Upper lobe of right lung (tissue), 1 donor: Measurements from ENCODE around the gene TNNT2. TPM values are rescaled to one million over a fixed set of nuclear protein-coding genes. Genes with fewer than 3 reads are reported as not detected.

Source experiments
- ATAC-seq: fragments of 200-7000 bp; cut with Tn5 transposase; one replicate; pipeline ENCODE4 v1.9.1; 2020; ENCODE audit warnings: mild to moderate bottlenecking, moderate library complexity
- DNase-seq: peaks from one replicate; pipeline ENCODE4 v3.0.0-alpha.2; 2020
- H3K27ac ChIP-seq: fragments of 200-600 bp; one replicate; pipeline ENCODE4 v1.8.0; 2022
- H3K27me3 ChIP-seq: fragments of 200-600 bp; one replicate; pipeline ENCODE4 v1.8.0; 2022; ENCODE audit warnings: mild to moderate bottlenecking
- H3K36me3 ChIP-seq: fragments of 200-600 bp; one replicate; pipeline ENCODE4 v1.8.0; 2022
- H3K4me1 ChIP-seq: fragments of 200-600 bp; one replicate; pipeline ENCODE4 v1.8.0; 2022
- H3K4me3 ChIP-seq: fragments of 200-600 bp; one replicate; pipeline ENCODE4 v1.8.0; 2022; ENCODE audit warnings: mild to moderate bottlenecking
- H3K9me3 ChIP-seq: fragments of 200-600 bp; one replicate; pipeline ENCODE4 v1.8.0; 2022
- CTCF ChIP-seq: fragments of 200-600 bp; IDR thresholded peaks from one replicate; pipeline ENCODE4 v1.8.0; 2022; ENCODE audit warnings: antibody characterized with exemption
- intact Hi-C: fragments of 100-400 bp; cut with DNase I; formaldehyde crosslinking; loops from one replicate; pipeline ENCODE4 v1.11.0; 2022
- total RNA-seq: library from RNA; stranded (reverse); fragmentation: NEBNext Ultra II Directional; extraction: Animal tissue kit (Norgen Biotek cat#: 25700); gene quantifications from one replicate; pipeline ENCODE4 v1.2.1, GENCODE V29; 2021
- donor health status: DM: no; HTN: yes; CAD: no; lungs with severe emphysema.

TNNT2 gene
- total RNA-seq, 1 donor from 2014 or later, result 6.4 TPM

DNA sequence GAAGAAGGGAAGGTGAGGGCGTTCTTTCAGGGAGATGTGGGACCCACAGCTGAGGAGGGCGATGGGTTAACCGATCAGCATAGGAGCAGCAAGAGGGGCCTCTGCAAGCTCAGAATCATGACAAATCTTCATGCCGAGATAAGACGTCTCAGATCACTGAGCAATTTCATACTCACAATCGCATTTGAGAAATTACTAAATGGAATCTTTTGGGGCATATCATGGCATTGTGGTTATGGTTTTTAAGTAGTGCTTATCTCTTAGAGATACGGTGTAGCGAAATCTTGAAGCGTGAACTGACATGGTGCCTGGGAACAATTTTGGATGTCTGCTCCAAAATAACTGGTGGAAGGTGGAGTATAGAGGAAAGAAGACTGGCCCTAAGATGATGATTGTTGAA lies 6.2 kb downstream of the TNNT2 start:
- TF ChIP-seq CTCF, result no peak
- DNase-seq (no peak), ATAC-seq (no peak)
- Histone ChIP-seq H3K27ac (no peak overlapping the region), H3K36me3 (no peaks in the 10 kb centered on the region), H3K9me3 (no peaks in the 10 kb centered on the region), H3K27me3 (peaks cover 7% of the 10 kb centered on the region), H3K4me3 (no peak overlapping the region), H3K4me1 (no peaks in the 10 kb centered on the region)
- intact Hi-C loops, result no loop called here

GRCh38 chr1:201370500-201370899 lies 7.0 kb downstream of the TNNT2 start:
- H3K9me3 ChIP-seq, result no peaks in the 10 kb centered on the region
- H3K36me3 ChIP-seq, result no peaks in the 10 kb centered on the region
- ATAC-seq (no peak), DNase-seq (no peak)
- intact Hi-C loops, result no loop called here
- TF ChIP-seq CTCF, result no peak
- H3K4me1 ChIP-seq, result no peaks in the 10 kb centered on the region
- peaks cover 7% of the 10 kb centered on the region for H3K27me3 ChIP-seq
- no peak overlapping the region for H3K4me3 ChIP-seq
- H3K27ac ChIP-seq, result no peak overlapping the region

- peaks cover 7% of the 10 kb centered on the region for H3K27me3 ChIP-seq
- H3K4me1 ChIP-seq, result no peaks in the 10 kb centered on the region
- H3K27ac ChIP-seq, result no peak overlapping the region
- DNase-seq (no peak), ATAC-seq (peak; percentile 6)
- intact Hi-C loops, result no loop called here
- no peaks in the 10 kb centered on the region for H3K9me3 ChIP-seq
- no peak for TF ChIP-seq CTCF
- no peak overlapping the region for H3K4me3 ChIP-seq
- no peaks in the 10 kb centered on the region for H3K36me3 ChIP-seq
These were observed 8.3 kb downstream of the TNNT2 start for GRCh38 chr1:201369209-201369608.

GRCh38 chr1:201366696-201367095 lies 10.8 kb downstream of the TNNT2 start:
- no peaks in the 10 kb centered on the region for H3K4me1 ChIP-seq
- H3K27ac ChIP-seq, result no peak overlapping the region
- TF ChIP-seq CTCF, result no peak
- H3K4me3 ChIP-seq, result no peak overlapping the region
- DNase-seq, result no peak
- ATAC-seq, result no peak
- H3K36me3 ChIP-seq, result no peaks in the 10 kb centered on the region
- H3K27me3 ChIP-seq, result peaks cover 7% of the 10 kb centered on the region
- intact Hi-C loops, result no loop called here
- no peaks in the 10 kb centered on the region for H3K9me3 ChIP-seq

DNA sequence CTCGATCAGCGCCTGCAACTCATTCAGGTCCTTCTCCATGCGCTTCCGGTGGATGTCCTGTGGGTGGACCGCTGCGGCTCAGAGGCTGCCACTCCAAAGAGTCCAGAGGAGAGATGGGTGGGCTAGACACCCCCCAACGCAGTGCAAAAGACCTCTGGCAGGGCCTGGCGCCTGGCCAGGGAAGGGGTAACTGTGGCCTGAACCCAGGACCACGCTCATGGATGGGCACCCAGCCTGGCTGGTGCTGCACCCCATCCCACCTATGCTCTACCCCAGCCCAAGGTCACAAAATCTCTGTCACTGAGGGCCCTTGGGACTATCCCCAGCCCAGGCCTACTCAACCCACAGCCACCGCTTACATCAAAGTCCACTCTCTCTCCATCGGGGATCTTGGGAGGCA lies 12.2 kb downstream of the TNNT2 start:
- Histone ChIP-seq H3K27ac (no peak overlapping the region), H3K4me3 (no peak overlapping the region), H3K27me3 (peaks cover 3% of the 10 kb centered on the region)

More for the DNA sequence above, 12.2 kb downstream of the TNNT2 start:
- H3K4me1 ChIP-seq, result no peaks in the 10 kb centered on the region
- ATAC-seq (no peak), DNase-seq (peak; percentile 60)
- no peak for TF ChIP-seq CTCF
- intact Hi-C loops, result no loop called here
- H3K9me3 ChIP-seq, result no peaks in the 10 kb centered on the region
- no peaks in the 10 kb centered on the region for H3K36me3 ChIP-seq
